GM04503 (cell line): Measurements from ENCODE around the gene SMARCC2.

ENCODE experiments used
- DNase-seq: peaks from one replicate; pipeline ENCODE4 v3.0.0-alpha.2; 2012; ENCODE audit warnings: low read depth

The SMARCC2 gene

GRCh38 chr12:56152132-56152755, 37.0 kb downstream of the SMARCC2 start, which contains the start of gene MYL6B:
TSS of gene MYL6B (plus strand) at chr12:56152587. CDS start at chr12:56153919, 1,332 bp downstream.
- DNase-seq: peak; percentile 47

DNA sequence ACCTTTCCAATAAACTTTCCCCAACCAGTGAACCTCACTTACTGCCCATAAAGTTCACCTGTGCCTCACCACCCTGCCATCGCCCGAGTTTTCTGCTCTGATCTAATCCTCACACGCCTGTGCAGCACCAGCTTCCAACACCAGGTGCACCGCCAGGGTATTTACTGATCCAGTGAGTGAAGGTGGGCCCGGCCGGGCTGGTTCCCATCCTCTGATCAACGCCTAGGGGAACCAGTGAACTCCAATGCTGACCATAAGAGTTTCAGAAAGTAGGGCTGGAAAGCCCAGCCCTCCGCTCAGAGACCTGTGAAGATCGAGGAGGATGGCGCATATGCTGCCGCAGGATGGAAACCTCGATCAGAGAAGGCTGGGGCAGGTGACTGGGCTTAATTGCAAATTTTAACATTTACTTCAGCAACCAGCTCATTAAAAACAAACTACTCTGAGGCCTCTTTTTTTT, 37.6 kb downstream of the SMARCC2 start:
- no peak for DNase-seq

DNA sequence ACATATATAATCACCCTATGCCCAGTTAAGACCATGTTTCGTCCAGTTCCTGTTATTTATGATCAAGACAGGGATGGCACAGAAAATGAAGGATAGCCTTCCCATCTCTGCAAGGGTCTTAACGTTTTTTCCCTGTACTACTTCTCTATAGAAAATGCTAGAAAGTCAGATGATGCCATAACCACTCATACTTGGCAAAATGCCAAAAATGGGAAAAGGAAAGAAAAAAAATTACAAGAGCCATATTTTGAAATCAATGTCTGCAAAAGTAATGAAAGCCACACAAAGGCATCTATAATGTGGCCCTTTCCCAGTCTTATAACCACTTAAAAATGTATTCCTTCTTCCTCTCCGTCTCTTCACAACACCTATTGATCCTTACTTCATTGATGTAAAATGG, 38.7 kb downstream of the SMARCC2 start:
- no peak for DNase-seq

DNA sequence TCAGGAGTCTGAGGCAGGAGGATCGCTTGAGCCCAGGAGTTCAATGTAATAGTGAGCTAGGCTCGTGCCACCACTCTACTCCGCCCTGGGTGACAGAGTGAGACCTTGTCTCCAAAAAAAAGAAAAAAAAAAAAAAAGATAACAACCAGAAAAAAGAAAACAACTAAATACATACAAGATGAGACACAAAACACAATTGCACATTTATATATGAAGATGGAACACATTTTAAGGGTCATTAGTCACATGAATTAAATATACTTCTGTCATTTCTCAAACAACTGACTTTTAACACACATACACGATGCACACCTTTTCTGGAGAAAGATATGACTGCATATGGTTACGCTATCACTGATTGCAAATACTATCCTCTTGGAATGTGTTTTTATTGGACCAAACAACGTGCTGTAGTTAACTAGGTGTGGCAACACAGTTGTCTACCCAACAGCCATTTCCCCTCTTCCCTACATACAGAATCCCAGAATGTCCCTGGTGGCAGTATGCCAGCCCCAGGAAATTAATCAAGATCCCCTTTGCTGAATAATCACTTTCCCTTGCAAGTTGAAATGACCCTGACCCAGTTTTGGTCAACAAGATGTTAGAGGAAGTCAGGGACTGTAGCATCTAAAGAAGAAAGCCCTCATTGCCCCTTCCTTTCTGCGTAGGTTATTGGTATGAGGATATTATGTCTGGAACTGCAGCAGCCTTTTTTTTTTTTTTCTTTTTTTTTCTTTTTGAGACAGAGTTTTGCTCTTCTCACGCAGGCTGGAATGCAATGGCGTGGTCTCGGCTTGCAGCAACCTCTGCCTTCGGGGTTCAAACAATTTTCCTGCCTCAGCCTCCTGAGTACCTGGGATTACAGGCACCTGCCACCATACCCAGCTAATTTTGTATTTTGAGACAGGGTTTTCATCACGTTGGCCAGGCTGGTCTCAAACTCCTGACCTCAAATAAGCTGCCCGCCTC, 42.5 kb downstream of the SMARCC2 start:
- no peak for DNase-seq

DNA sequence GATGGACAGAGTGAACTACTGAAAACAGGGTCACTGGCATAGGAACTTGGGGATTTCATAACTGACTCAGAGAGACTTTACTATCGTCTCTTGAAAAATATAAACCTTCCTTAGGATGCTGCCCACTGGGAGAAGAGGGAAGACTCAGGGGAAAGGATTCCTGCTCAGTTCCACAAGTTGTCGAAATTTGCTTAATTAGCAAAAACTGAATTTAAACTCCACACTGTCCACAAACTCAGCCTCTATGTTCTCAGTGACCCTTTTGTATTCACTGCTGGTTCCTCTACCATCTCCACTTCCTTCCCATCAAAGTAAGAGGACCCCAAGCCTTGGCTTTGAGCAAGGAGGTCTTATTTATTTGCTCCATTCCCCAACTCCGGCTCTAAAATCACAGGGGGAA, 44.1 kb downstream of the SMARCC2 start:
- no peak for DNase-seq

- DNase-seq: no peak
Observed at GRCh38 chr12:56143870-56144269, 45.4 kb downstream of the SMARCC2 start.

DNA sequence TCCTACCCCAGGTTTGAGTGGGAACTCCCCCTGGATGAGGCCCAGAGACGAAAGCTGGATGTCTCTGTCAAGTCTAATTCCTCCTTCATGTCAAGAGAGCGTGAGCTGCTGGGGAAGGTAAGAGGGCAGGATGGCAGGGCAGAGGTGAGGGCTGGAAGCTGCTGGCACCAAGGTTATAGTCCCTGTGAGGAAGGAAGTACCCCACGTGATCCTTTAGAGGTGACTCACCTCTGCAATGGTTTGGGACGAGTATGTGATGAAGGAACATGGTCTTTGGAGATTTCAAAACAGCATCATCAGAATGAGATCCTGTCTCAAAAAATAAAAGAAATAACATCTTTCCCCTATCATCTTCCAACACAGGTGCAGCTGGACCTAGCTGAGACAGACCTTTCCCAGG, 46.1 kb downstream of the SMARCC2 start:
- no peak for DNase-seq

DNA sequence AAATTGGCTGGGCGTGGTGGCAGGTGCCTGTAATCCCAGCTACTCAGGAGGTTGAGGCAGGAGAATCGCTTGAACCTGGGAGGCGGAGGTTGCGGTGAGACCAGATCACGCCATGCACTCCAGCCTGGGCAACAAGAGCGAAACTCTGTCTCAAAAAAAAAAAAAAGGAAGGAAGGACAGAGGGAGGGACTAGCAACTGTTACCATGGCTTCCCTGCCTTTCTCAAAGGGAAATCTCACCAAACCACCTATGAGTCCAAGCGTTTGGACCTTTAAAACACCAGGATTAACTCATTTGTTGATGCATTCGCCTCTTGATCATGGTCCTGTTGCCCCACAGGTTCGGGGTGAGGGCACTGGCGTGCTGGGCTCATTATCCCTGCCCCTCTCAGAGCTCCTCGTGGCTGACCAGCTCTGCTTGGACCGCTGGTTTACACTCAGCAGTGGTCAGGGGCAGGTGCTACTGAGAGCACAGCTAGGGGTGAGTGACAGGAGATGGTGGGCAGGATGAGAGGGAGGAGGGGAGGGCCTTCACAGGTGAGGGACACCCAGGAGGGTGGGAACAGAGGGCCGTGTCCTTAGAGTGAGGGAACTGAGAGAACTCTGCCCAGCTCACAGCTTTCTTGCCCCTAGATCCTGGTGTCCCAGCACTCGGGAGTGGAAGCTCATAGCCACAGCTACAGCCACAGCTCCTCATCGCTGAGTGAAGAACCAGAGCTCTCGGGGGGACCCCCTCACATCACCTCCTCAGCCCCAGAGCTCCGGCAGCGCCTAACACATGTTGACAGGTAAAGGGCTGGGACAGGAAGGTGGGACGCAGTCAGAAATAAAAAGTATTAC, 47.1 kb downstream of the SMARCC2 start:
- no peak for DNase-seq

GRCh38 chr12:56137853-56138571, 51.3 kb downstream of the SMARCC2 start:
- no peak for DNase-seq

DNA sequence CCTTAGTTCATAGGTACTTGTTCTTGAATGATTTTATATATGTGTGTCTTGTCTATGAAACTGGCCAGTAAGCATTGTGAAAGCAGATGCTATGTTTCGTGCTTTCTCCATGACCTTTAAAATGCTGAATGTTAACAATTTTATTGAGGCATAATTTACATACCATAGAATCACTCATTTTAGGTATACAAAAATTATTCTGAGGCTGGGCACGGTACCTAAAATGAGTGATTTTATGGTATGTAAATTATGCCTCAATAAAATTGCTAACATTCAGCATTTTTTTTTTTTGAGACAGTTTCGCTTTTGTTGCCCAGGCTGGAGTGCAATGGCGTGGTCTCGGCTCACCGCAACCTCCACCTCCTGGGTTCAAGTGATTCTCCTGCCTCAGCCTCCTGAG, 54.4 kb downstream of the SMARCC2 start:
- no peak for DNase-seq

DNA sequence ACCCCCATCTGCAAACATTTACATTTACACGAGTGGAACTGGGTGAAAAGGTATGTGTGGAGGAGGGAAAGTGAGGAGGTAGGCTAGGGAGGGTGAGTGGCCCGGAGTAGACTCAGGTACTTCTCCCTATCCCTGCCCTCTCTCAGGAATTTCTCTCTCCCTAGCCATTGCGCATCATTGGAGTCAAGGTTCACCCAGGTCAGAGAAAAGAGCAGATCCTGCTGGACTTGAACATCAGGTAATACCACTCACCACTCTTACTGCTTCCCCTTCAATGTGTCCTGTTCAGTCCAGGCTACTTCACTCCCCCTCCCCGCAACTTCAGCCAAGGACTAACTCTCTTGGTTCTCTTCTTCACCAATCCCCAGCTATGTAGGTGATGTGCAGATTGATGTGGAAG, 58.4 kb downstream of the SMARCC2 start:
- no peak for DNase-seq

DNA sequence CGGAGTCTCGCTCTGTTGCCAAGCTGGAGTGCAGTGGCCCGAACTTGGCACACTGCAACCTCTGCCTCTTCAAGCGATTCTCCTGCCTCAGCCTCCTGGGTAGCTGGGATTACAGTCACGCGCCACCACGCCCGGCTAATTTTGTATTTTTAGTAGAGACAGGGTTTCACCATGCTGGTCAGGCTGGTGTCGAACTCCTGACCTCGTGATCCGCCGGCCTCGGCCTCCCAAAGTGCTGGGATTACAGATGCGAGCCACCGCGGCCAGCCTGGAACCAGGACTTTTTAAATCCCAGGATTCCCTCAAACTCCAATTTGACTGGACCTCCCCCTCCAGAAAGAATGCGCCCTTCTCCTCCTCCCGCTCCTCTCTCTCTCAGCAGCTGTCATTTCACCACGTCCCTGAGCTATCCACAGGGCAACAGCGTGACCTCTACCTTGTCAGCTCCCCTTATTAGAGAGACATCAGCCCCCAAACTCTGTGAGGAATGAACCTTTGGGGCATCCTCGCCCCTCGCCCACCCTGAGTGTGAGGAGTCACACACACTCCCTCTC, 59.3 kb downstream of the SMARCC2 start:
- no peak for DNase-seq

GRCh38 chr12:56129206-56129941, 59.9 kb downstream of the SMARCC2 start:
- no peak for DNase-seq

DNA sequence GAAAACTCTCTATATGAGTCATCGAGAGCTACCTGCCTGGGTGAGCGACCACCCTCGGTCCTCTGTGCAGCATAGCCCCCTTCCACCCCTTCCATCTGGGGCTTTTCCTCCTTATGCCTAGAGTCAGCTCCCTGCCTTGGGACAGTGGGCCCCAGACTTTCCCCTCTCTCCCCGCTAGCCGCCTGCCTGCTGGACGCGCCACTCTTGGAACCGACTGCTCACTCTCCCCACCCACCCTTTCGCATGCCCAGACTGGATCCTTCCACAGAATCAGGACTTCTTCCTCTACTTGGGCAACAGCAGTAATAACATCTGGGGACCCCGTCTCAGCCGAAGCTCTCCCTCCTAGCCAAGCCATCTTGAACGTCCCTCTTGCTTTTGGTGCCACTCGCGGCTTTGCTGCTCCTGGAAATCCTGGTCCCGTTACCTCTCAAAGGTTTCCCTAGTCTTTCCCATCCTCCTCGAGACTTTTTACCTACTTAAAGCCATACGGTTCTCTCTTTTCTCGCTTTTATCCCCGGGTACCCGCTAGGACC, 60.5 kb downstream of the SMARCC2 start:
- no peak for DNase-seq

GRCh38 chr12:56127888-56128669, 61.2 kb downstream of the SMARCC2 start, which contains the start of gene ESYT1:
TSS of gene ESYT1 (plus strand) at chr12:56128267. CDS start at chr12:56128320, 53 bp downstream.
- DNase-seq: peak; percentile 99

DNA sequence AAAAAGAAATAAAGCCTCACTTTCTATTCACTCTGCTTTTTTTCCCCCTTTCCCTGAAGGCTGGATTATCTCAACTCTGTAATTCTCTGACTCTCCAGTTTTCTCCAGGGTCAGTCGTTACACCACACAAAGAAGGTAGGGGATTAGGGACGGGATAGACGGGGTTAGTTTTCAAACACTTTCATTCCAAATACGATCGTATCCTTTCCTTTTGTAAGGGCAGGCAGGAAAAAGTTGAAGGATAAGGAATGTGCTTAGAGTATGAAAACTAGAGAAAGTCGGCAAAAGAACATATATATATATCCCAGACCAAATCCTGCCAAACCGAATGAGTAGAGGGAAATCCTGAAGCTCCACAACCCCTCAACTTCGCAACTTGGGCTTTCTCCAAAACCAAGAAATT, 61.8 kb downstream of the SMARCC2 start:
- DNase-seq: no peak

- no peak for DNase-seq
Observed at GRCh38 chr12:56126732-56127239, 62.5 kb downstream of the SMARCC2 start.

DNA sequence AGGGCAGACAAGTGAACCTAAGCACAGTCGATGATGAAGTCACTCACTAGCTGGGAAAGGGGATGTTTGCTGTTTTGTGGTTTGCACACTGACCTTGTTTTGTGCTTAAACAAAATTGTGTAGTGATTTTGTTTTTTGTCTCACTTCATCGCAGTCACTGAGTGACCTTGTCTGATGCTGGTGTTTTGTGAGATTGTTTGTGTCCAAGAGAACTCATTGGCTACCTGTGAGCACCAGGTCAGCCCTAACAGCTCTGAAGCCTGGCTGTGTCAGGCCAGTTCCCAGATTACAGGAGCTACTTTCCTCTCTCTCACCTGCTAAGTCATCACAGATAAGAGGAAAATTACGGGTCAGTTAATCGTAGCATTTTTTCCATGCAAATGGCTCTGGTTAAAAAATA, 65.2 kb downstream of the SMARCC2 start:
- no peak for DNase-seq

- no peak for DNase-seq
Observed at GRCh38 chr12:56122637-56123036, 66.6 kb downstream of the SMARCC2 start.
